ENCODE results near the gene ST8SIA6.
"Not testable (repeated sequence)": the region's sequence is repeated elsewhere in the genome, so short reads cannot be mapped to it uniquely, and the experiment has no call there.

The ST8SIA6 gene

DNA sequence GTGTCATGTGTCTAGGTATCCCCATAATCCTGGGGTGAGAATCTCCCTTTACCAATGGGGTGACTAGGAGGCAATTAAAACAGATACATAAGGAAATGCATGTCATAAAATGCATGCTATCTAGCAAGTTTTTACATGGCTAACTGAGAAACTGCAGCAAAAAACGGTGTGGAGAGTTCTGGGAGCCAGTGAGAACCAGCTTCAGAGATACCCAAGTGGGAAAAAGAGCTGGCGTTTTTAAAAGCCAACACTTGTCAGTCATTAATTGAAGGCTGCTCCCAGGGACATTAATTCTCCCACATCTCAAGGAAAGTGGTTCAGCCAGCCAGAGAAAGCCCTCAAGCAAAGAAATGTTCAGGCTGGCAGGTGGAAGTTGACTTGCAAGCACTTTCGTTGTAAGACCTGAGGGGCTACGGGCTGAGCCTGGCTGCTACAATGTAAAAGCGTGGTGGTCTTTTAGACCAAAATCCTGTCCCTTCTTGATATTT is 28.1 kb downstream of the ST8SIA6 start:
- DNase-seq (ENCODE audit: low read depth): no peak

DNA sequence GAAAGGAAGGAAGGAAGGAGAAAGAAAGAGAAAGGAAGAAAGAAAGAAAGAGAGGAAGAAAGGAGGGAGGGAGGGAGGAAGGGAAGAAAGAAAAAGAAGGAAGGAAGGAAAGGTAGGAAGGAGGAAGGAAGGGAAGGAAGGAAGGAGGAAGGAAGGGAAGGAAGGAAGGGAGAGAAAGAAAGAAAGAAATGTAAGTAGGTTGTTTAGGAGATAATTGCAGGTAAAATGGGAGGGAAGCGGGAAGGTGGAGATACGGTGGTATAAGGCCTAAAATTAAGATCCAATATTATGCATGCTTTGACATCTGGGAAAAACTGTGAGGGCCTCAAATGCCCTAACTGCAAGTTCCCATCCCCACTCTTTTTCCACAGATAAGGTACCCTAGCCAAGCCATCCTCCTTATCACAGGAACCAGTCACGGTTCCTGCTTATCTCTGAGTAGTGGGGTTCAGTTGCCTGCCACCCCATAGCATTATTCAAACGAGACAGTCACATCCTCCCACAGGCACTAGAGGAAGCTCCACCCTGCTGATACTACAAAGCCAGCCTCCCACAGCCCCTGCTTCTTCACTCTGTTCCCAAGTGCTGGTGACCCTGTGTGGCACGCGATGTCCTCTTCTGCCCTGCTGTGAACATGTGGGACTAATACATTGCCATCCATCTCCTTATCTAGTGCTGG is 28.7 kb downstream of the ST8SIA6 start:
- DNase-seq (ENCODE audit: low read depth): peak; percentile 22

DNA sequence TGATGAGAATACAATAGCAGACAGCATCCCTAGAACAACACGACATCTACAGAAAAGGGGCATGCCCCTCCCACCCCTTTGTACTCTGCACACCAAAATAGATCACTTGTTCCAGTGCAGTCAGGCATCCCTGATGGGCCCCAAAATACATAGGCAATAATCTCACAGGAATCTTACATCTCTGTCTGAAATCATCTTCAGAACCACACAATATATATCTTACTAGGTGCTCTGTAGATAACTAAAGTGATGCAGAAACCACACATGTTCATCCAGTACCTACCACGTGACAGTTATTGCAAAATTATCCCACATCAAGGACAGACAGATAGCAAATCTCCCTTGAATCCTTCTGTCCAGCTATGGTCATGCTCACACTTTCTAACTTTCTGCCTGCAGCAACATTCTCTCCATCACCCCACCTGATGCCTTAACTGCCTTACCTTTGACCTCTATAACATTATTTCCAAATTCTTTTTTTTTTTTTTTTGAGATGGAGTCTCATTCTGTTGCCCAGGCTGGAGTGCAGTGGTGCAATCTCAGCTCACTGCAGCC is 30.7 kb downstream of the ST8SIA6 start:
- DNase-seq (ENCODE audit: low read depth): no peak

DNA sequence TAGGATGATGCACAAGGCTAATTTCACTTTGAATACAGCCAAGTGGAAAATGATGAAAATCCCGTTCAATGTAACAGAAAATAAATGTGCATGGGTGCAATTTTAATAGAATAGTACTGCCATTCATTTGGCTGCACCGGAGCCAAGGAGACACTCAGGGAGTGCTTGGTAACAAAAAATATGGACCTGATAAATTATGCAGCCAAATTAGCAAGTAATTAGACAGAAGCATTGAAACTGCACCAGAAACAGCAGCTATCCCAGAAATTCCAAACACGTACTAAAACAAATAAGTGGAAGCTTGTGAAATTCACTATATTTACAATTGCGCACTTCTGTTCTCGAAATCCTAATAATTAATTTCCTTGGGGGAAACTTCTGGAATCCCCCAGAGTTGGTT is 31.5 kb downstream of the ST8SIA6 start:
- DNase-seq (ENCODE audit: low read depth): no peak

DNA sequence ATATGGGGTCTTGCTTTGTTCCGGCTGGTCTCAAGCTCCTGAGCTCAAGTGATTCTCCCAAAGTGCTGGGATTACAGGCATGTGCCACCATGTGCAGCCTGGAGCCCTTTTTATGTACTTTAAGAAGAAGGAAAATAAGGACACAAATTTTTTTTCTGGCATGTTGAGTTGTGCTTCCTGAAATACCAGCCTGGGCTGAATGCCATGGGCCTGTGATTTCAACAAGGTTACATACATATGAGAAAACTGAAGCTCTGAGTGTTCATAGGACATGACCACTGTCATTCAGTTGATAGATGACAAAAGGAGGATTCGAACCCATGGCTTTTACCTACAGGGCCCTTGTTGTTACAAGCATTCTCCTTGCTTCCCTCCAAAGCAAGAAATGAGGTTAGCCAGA is 36.1 kb downstream of the ST8SIA6 start:
- DNase-seq (ENCODE audit: low read depth): no peak

DNA sequence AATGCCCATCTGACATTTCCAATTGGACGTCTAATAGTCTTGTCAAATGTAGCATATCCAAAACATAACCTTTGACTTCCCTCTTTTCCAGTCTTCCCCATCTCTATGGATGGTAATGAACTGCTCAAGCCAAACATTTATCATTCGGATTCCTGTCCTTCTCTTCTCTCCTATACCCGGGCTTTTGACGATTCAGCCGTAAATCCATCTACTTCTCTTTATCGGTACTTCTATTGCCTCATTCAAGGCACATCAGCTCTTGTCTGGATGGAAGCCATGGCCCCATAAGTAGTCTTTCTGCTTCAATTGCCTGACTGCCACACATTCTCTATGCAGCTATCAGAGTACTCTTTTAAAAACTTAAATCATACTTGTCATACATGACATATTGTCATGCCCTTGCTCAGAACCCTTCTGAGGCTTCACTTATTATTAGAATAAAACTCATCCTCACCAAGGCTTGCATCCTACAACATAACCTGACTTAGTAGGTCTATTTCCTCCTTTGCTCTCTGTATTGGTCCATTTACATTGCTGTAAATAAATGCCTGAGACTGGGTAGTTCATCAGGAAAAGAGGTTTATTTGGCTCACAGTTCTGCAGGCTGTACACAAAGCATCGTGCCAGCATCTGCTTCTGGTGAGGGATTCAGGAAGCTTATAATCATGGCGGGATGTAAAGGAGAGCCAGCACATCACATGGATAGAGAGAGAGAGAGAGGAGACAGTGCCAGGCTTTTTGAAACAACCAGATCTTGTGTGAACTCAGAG is 37.8 kb downstream of the ST8SIA6 start:
- DNase-seq (ENCODE audit: low read depth): no peak

DNA sequence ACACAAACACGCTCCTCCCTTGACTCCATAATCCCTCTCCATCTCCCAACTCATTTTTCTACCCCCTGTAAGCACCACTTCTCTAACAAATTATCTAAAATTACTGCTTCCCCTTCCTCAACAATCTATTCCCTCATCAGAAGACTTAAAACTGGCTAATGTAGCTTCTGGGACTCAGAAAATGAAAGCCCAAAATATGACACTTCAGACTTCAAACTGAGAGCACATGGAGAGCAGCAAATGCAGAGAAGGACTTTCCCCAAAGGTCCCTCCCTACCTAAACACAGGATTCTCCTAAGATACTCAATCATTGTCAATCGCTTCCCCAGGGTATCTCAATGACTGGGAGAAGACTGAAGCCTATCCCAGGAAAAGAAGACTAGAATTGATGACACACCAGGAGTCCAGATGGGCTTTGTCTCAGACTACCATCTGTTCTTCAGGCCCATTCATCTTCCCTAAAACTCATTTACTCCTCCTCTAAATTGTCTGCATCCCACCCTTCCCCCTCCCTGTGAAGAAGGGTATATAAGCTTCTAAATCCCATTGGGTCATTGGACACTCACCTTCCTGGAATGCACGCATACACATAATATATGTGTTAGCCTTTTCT is 39.2 kb downstream of the ST8SIA6 start:
- DNase-seq (ENCODE audit: low read depth): no peak

DNA sequence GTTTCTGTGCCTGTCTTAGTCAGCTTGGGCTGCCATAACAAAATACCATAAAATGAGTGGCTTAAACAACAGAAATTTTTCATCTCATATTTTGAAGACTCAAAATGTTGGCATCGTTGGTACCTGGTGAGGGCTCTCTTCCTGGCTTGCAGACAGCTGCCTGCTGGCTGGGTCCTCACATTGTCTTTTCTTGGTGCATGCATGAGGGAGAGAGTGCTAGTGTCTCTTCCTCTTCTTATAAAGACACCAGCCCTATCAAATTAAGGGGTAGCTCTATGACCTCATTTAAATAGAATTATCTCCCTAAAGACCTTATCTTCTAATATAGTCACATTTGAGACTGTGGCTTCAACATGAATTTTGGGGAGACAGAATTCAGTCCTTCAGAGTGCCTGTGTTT is 39.9 kb downstream of the ST8SIA6 start:
- no peak for DNase-seq (ENCODE audit: low read depth)

DNA sequence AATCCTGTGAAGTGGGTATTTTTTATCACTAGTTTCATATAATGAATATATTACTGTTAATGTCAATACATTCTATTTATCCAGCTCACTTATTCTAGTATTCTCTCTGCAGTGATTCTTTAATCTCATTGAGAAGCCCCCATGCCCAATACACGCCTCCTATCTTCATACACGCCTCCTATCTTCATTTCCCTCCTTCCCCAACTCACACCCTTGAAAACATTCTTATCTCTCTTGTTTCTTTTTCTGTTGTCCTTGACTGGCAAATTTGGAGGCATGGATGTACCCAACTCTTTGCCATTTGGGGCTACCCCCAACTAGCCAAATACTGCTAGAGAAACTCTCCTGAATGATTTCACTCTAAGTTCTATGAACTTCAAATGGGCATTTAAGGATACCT is 40.5 kb downstream of the ST8SIA6 start:
- DNase-seq (ENCODE audit: low read depth): no peak

DNA sequence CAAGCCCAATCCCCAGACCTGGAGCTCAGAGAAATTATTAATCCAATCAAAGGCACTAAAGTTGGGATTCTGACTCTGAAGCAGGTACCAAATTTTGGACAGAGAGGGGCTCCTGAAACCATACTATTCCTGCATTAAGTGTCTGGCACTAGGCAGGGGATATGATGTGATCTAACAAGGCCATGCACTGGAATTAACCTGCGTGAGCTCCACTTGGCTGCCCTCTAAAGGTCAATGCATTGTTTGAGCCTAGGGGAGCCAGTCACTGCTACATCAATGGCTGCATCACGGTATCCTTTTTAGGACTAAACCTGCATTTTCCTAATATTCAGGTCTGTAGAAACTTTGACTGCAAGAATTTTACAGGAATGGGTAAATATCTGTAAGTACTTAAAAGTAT is 42.1 kb downstream of the ST8SIA6 start:
- no peak for DNase-seq (ENCODE audit: low read depth)

DNA sequence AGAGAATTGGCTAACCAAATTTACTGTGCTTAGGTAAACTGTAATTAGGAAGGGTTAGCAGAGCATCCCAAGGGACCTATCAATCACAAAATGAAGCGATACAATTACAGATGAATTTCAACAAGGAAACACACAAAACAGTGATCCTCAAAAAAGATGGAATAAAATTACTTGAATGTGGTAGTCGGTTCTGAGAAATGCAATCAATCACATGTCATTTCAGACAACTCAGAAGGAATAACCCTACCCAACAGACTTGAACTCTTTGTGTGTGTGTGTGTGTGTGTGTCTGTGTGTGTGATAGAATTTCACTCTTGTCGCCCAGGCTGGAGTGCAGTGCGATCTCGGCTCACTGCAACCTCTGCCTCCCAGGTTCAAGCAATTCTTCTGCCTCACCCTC is 43.5 kb downstream of the ST8SIA6 start:
- no peak for DNase-seq (ENCODE audit: low read depth)

DNA sequence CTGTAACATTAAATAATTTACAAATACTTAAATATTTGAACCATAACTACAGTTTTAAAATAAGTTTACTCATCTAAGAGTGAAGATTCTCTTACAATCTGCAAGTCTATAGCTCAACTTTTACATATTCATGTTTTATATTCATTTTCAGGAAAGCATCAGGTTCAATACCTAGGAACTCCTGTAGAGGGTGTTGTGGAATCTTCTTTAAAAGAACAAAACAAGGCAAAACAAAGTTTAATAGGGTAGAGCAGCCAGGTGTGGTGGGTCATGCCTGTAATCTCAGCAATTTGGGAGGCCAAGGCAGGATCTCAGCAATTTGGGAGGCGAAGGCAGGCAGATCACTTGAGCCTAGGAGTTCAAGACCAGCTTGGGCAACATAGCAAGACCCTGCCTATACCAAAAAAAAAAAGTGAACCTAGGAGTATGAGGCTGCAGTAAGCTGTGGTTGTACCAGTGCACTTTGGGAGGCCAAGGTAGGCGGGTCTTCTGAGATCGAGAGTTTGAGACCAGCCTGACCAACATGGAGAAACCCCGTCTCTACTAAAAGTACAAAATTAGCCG is 45.1 kb downstream of the ST8SIA6 start:
- no peak for DNase-seq (ENCODE audit: low read depth)

DNA sequence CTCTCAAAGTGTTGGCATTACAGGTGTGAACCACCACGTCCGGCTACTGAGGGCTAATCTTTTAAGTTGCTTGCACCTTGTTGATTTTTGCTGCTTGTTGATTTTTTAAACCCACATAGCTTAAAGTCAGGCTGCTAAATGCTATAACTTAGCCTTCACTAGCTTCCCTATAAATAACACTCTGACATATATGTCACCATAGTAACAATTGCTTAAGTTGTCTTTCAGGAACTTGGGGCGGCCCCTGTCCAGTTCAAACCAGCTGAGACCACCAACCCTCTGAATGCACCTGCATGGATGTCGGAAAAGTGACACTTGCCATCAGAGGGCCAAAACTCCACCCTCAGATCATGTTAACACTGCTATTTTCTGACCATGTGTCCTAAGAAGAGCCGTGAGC is 47.3 kb downstream of the ST8SIA6 start:
- no peak for DNase-seq (ENCODE audit: low read depth)

DNA sequence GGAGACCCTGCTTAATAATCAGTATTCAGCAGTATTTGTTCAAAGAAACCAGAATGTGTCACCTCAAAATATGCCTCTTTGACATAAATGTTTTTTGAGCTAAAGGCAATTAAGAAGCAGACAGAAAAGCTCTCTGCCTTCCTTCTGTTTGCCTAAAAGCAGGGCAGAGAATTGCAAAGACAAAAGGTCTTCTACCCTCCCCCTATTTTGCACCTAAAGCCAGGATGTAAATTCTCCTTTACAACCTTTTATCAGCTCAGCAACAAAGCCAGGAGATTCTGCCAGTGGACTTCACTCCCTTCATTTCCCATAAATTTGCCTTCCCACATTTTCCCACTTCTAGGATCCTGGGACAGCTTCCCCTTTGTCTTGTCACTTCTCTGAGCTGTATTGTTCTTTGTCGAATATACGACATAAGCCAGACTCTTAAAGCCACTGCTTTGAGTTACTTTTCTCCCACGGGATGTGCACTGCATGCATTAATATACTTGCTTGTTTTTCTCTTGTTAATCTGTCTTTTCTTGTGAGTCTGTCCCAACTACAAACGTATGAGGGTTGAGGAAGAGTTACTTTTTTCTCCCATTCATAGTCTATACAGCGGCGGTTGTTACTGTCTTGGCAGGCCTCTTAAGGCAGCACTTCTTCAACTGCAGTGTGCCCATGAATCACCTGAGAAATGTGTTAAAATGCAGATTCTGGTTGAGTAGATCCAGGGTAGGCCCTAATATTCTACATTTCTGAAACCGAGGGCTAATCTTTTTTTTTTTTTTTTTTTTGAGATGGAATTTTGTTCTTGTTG is 48.2 kb downstream of the ST8SIA6 start:
- DNase-seq (ENCODE audit: low read depth): no peak

DNA sequence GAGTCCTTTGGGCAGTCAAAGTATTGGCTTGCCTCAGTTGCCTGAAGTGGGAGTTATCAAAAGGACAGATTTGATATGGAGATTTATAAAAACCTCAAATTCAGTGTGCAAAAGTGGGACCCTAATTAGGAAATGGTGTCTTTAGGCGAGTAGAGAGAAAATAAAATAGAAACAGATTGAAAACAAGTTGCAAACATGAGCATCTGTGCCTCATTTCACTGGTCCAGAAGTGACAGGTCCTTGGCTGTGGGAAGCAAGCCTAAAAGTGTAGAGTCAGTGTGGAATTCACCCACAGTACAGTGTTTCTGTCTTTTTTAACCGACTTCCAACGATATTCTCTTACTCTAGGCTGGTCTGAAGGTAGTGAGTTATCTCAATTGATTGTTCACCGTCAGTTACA is 51.2 kb downstream of the ST8SIA6 start:
- no peak for DNase-seq (ENCODE audit: low read depth)

DNA sequence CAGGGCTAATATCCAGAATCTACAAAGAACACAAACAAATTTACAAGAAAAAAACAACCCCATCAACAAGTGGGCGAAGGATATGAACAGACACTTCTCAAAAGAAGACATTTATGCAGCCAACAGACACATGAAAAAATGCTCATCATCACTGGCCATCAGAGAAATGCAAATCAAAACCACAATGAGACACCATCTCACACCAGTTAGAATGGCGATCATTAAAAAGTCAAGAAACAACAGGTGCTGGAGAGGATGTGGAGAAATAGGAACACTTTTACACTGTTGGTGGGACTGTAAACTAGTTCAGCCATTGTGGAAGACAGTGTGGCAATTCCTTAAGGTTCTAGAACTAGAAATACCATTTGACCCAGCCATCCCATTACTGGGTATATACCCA is 52.4 kb downstream of the ST8SIA6 start:
- DNase-seq (ENCODE audit: low read depth): not testable (repeated sequence)

DNA sequence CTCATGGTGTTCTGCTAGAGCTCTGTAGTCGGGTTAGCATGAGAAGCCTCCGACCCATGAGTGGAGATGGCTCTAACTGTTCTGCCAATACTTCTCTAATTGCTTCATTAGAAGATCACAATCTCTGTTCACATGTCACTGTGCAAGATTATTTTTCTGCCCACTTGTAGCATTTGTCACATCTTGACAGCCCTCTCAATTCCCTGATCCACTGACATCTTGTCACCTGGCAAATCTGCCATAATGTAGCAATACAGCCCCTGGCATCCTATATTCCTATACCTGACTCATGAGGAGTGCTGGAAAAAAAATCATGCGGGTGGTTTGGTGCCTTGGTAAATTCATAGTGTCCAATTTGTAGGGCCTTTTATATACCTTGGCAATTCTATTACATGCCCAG is 58.4 kb downstream of the ST8SIA6 start:
- no peak for DNase-seq (ENCODE audit: low read depth)

DNA sequence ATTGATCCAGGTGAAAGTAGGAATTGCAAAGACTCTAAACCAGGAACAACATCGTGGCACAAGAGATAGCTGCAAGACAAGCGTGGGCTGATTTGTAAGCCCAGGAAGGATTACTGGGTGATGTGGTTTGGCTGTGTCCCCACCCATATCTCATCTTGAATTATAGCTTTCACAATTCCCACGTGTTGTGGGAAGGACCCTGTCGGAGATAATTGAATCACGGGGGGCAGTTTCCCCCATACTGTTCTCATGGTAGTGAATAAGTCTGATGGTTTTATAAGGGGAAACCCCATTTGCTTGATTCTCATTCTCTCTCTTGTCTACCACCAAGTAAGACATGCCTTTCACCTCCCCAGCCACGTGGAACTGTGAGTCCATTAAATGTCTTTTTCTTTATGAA is 59.5 kb downstream of the ST8SIA6 start:
- no peak for DNase-seq (ENCODE audit: low read depth)

DNA sequence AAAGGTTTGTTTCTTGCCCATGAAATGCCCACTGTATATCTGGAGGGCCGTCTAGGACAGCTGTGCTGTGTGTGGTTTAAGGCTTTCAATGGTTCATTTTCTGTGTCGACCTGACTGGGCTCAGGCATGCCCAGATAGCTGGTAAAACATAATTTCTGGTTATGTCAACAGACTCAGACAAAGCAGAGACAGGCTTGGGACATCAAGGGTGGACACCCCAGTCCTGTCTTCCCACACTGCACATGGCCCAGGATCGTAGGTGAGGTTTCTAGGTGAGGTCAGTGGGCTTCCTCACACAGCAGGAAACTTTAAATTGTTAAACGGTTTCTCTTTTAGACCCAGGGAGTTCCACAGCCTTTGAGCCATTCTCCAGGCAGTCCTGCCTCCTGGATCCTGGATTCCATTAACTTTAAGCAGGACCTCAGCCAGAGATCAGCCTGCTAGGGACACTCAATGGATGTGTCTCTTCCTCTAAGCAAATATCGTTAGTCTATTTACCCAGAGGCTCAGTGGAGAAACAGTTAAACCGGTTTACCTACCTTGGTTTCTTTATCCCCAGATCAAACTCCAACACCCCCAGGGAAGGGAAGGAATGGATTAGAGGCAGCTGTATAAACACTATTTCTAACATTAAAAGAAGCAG is 66.4 kb downstream of the ST8SIA6 start:
- no peak for DNase-seq (ENCODE audit: low read depth)

DNA sequence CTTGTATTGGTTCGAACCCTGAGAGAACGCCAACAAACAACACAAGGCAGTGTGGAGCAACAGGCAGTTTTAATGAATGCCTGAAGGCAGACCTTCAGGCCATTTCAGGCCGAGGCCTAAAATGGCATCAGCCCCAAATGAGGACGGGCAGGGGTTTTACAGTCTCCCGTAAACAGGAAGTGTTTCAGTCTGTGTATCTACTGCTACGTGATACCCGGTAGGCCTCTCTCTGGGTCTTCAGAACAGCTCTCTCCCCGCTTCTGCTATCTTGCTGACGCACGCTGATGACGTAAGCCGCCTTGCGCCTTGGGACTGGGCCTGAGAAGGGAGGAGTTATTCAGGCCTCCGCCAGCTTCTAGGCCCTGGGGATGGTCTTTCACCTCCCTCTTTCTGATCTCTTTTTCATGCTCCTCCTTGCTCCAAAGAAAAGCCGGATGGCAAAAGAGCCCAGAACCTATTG is 67.7 kb downstream of the ST8SIA6 start:
- no peak for DNase-seq (ENCODE audit: low read depth)

DNA sequence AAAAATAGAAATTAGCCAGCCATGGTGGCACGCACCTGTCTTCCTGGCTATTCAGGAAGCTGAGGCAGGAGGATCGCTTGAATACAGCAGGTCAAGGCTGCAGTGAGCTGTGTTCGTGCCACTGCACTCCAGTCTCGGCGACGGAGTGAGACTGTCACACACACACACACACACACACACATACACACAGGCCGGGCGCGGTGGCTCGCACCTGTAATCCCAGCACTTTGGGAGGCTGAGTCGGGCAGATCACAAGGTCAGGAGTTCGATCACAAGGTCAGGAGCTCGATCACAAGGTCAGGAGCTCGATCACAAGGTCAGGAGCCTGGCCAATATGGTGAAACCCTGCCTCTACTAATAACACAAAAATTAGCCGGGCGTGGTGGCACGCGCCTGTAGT is 68.4 kb downstream of the ST8SIA6 start:
- DNase-seq (ENCODE audit: low read depth): no peak
